Endothelial cell of umbilical vein (primary cell): ENCODE measurements around the gene ABT1. TPM values are rescaled to one million over a fixed set of nuclear protein-coding genes. Genes with fewer than 3 reads are reported as not detected.
A peak's percentile ranks its signal among the peaks of the same experiment; 100 is the strongest.

Experiments
- BruUV-seq: library from RNA; stranded (reverse); fragments of 400-500 nt; replicated peaks from 2 replicates; lab custom pipeline; 2021; lab: Mats Ljungman, UMichigan
- CTCF ChIA-PET: fragments of 300-600, 350-600 bp; sonication (Branson Sonifier 250); formaldehyde crosslinking; loops from one replicate; lab custom pipeline; 2021; ENCODE audit warnings: antibody characterized with exemption, inconsistent platforms; lab: Charles Lee
- POLR2A ChIA-PET: fragments of 300-600, 350-600 bp; sonication (Branson Sonifier 250); formaldehyde crosslinking; loops from one replicate; lab custom pipeline; 2021; ENCODE audit warnings: antibody characterized with exemption, inconsistent platforms; lab: Charles Lee
- DNase-seq: peaks from one replicate; pipeline ENCODE4 v3.0.0-alpha.2; 2011; ENCODE audit warnings: low read depth, low spot score
- FAIRE-seq: peaks from 2 replicates; lab custom pipeline; 2011; peaks lifted over from hg19 to GRCh38; lab: Jason Lieb, UNC
- H2AFZ ChIP-seq: 2 replicates; pipeline ENCODE4 v1.6.0; 2012; ENCODE audit warnings: low read depth, low read length, control low read depth, inconsistent platforms
- H3K27ac ChIP-seq: 2 replicates; pipeline ENCODE4 v1.5.1; 2011; ENCODE audit warnings: low read depth, mild to moderate bottlenecking, control low read depth, low read length, moderate library complexity; ENCODE audit not compliant: insufficient read depth
- H3K27me3 ChIP-seq, 2 experiments: 2 replicates each; pipeline versions ENCODE4 v1.6.0 to v1.6.1; 2011; ENCODE audit warnings: low read length in 2 of 2, mixed read lengths in 1 of 2; ENCODE audit not compliant: control insufficient read depth in 2 of 2, insufficient read depth in 2 of 2
- H3K36me3 ChIP-seq, 2 experiments: 2 replicates in 1 of 2; 3 replicates in 1 of 2; pipeline ENCODE4 v1.5.1; 2011; ENCODE audit warnings: low read length in 2 of 2, mild to moderate bottlenecking in 1 of 2, moderate library complexity in 1 of 2; ENCODE audit not compliant: control insufficient read depth in 2 of 2, insufficient read depth in 2 of 2; ENCODE audit errors: extremely low read depth in 1 of 2
- H3K4me1 ChIP-seq: 3 replicates; pipeline ENCODE4 v1.5.1; 2011; ENCODE audit warnings: mild to moderate bottlenecking, low read length; ENCODE audit not compliant: control insufficient read depth, insufficient read depth; ENCODE audit errors: extremely low read depth
- H3K4me2 ChIP-seq: 2 replicates; pipeline ENCODE4 v1.6.1; 2011; ENCODE audit warnings: low read length, control low read depth, mixed read lengths; ENCODE audit not compliant: insufficient read depth
- H3K4me3 ChIP-seq, 3 experiments: fragments of 200-600 bp in 1 of 3; sonication (generic), shearing (Covaris generic) in 1 of 3; replicated peaks in 1 of 3; 2 replicates each; pipeline ENCODE4 v1.5.1; 2011 to 2016; ENCODE audit warnings: control low read depth in 3 of 3, low read length in 3 of 3, mild to moderate bottlenecking in 2 of 3, inconsistent platforms in 1 of 3, low read depth in 1 of 3, moderate library complexity in 1 of 3; ENCODE audit not compliant: insufficient read depth in 1 of 3
- H3K79me2 ChIP-seq: 2 replicates; pipeline ENCODE4 v1.6.0; 2012; ENCODE audit warnings: low read length, inconsistent platforms; ENCODE audit not compliant: control insufficient read depth, insufficient read depth
- H3K9ac ChIP-seq: replicated peaks from 2 replicates; pipeline ENCODE3; 2011; ENCODE audit warnings: low read length, control low read depth; ENCODE audit not compliant: insufficient read depth; ENCODE audit errors: extremely low read depth
- H3K9me1 ChIP-seq: replicated peaks from 3 replicates; pipeline ENCODE4 v1.6.0; 2011; ENCODE audit warnings: mild to moderate bottlenecking, low read length; ENCODE audit not compliant: control insufficient read depth, insufficient read depth; ENCODE audit errors: extremely low read depth
- H3K9me3 ChIP-seq: replicated peaks from 2 replicates; pipeline ENCODE4 v1.5.1; 2012; ENCODE audit warnings: low read length, inconsistent platforms; ENCODE audit not compliant: control insufficient read depth, insufficient read depth
- H4K20me1 ChIP-seq: replicated peaks from 2 replicates; pipeline ENCODE3; 2011; ENCODE audit warnings: mild to moderate bottlenecking, low read length; ENCODE audit not compliant: control insufficient read depth, insufficient read depth; ENCODE audit errors: extremely low read depth
- EZH2 ChIP-seq: IDR thresholded peaks from 2 replicates; pipeline ENCODE4 v1.6.1; 2012; ENCODE audit warnings: borderline replicate concordance, low read depth, mild to moderate bottlenecking, moderate library complexity, low read length, inconsistent platforms; ENCODE audit not compliant: severe bottlenecking
- FOS ChIP-seq: IDR thresholded peaks from 2 replicates; pipeline ENCODE4 v1.6.1; 2011; ENCODE audit warnings: mild to moderate bottlenecking, low read length, moderate library complexity, borderline replicate concordance; ENCODE audit not compliant: insufficient read depth
- GATA2 ChIP-seq: IDR thresholded peaks from 2 replicates; pipeline ENCODE4 v1.7.0; 2011; ENCODE audit warnings: low read depth, mild to moderate bottlenecking, moderate library complexity, mixed read lengths, low read length; ENCODE audit not compliant: insufficient read length, insufficient read depth
- JUN ChIP-seq: IDR thresholded peaks from 2 replicates; pipeline ENCODE4 v1.6.1; 2011; ENCODE audit warnings: borderline replicate concordance, low read depth; ENCODE audit not compliant: insufficient read length, insufficient read depth
- MAX ChIP-seq: IDR thresholded peaks from 2 replicates; pipeline ENCODE4 v1.6.1; 2011; ENCODE audit not compliant: insufficient read depth, insufficient read length
- MYC ChIP-seq: IDR thresholded peaks from one replicate; pipeline ENCODE4 v1.6.1; 2011; ENCODE audit warnings: mild to moderate bottlenecking, low read depth, low read length
- POLR2A ChIP-seq: IDR thresholded peaks from 2 replicates; pipeline ENCODE4 v1.6.1; 2012; ENCODE audit warnings: low read depth, mild to moderate bottlenecking, control low read depth, low read length
- POLR2AphosphoS5 ChIP-seq: IDR thresholded peaks from 2 replicates; pipeline ENCODE4 v1.6.1; 2012; ENCODE audit warnings: low read depth, mild to moderate bottlenecking, control low read depth, low read length, moderate library complexity; ENCODE audit not compliant: insufficient read depth
- dilution Hi-C: fragments of 300-500 bp; cut with MboI; formaldehyde crosslinking; loops from one replicate; pipeline ENCODE4 v1.15.0; 2019; ENCODE audit warnings: low sequenced_read_pairs; ENCODE audit not compliant: extremely low pct_ligation_motif_present
- intact Hi-C: fragments of 100-400 bp; cut with micrococcal nuclease; formaldehyde crosslinking; loops from one replicate; pipeline ENCODE4 v1.10.0; 2022
- polyA plus RNA-seq, 4 experiments: library from polyadenylated mRNA; depleted of rRNA in 3 of 4; stranded (reverse) in 3 of 4; unstranded in 1 of 4; fragments of >200 nt; gene quantifications; 2 replicates each; pipeline versions ENCODE4 v1.2.1 to v1.2.3, GENCODE V29; 2011 to 2012; ENCODE audit warnings: missing spikeins in 1 of 4
- total RNA-seq: library from RNA; stranded (reverse); gene quantifications from 2 replicates; pipeline ENCODE4 v1.2.3, GENCODE V29; 2021
- TF ChIP-seq, protein P1 (sequence below), 2 donors: IDR thresholded peaks; 1 replicate in 1 of 2; 2 replicates in 1 of 2; pipeline ENCODE4 v1.5.1; 2011; ENCODE audit warnings: low read length in 2 of 2, mild to moderate bottlenecking in 2 of 2, moderate library complexity in 2 of 2, control low read depth in 1 of 2, inconsistent platforms in 1 of 2, low read depth in 1 of 2; ENCODE audit not compliant: insufficient read depth in 1 of 2; ENCODE audit errors: extremely low read depth in 1 of 2

Gene ABT1
- total and polyA plus RNA-seq, 2 donors (not counting 3 experiments of a cell fraction or from before 2014, with no cell fraction given) = 20.1 to 22.2 TPM

DNA sequence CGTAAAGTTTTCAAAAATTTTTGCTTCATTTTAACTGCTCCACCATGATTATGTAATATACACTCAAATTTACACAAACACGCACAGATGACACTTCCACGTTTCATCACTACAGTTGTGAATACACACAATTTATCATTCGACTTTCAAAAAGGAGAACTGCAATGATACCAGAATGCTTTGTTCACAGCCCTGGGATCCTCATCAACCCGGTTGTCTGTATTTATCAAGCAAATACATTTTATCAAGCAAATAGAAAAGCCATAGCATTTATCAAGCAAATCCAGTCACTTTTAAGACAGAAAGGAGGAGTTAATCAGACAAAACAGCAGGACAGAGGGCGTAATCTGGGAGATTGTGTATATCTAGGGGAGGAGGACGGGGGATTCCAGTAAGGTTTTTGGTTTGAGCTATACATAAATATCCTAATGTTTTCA, 20.3 kb upstream of the ABT1 start:
- H2AFZ ChIP-seq = no peak overlapping the region
- no peak for FAIRE-seq
- peak; percentile 8 for DNase-seq
- no peaks in the 10 kb centered on the region for H3K79me2 ChIP-seq
- peaks cover 6 to 9% of the 10 kb centered on the region in 2 experiments for H3K27me3 ChIP-seq
- H3K9me1 ChIP-seq = no peaks in the 10 kb centered on the region
- no peak overlapping the region for H3K27ac ChIP-seq
- no TSS peak for BruUV-seq
- H3K36me3 ChIP-seq = no peaks in the 10 kb centered on the region
- POLR2A ChIA-PET = no interaction called here
- H3K4me2 ChIP-seq = peak overlapping the region; percentile 79
- peaks cover 10% of the 10 kb centered on the region for H3K4me1 ChIP-seq
- H4K20me1 ChIP-seq = no peaks in the 10 kb centered on the region
- CTCF ChIA-PET = interaction anchor here (0.9 to 14.8 kb wide), 6 partner anchors 13 to 503 kb away, joined by 3 to 359 read pairs (median 4); partner anchors contain the start of gene ABT1
- H3K9me3 ChIP-seq = no peaks in the 10 kb centered on the region
- peak overlapping the region in 1 of 3 experiments; percentile 57 for H3K4me3 ChIP-seq
- no peak for TF ChIP-seq MYC
- TF ChIP-seq, protein P1, sequence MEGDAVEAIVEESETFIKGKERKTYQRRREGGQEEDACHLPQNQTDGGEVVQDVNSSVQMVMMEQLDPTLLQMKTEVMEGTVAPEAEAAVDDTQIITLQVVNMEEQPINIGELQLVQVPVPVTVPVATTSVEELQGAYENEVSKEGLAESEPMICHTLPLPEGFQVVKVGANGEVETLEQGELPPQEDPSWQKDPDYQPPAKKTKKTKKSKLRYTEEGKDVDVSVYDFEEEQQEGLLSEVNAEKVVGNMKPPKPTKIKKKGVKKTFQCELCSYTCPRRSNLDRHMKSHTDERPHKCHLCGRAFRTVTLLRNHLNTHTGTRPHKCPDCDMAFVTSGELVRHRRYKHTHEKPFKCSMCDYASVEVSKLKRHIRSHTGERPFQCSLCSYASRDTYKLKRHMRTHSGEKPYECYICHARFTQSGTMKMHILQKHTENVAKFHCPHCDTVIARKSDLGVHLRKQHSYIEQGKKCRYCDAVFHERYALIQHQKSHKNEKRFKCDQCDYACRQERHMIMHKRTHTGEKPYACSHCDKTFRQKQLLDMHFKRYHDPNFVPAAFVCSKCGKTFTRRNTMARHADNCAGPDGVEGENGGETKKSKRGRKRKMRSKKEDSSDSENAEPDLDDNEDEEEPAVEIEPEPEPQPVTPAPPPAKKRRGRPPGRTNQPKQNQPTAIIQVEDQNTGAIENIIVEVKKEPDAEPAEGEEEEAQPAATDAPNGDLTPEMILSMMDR (IDR thresholded peaks at IDR 0.05; ENCODE audit: extremely low read depth in 1 of 2, insufficient read depth in 1 of 2, low read depth in 1 of 2, low read length in 2 of 2) = no peak
- no peak for TF ChIP-seq EZH2
- TF ChIP-seq MAX = no peak
- TF ChIP-seq POLR2AphosphoS5 = no peak
- no peak for TF ChIP-seq FOS
- no peak for TF ChIP-seq JUN
- no peak for TF ChIP-seq GATA2
- TF ChIP-seq POLR2A = no peak
- no peak overlapping the region for H3K9ac ChIP-seq
- dilution Hi-C loops (no loop called here), intact Hi-C loops (loop anchor here (10.0 kb wide), 1 partner anchor 898 kb away; the partner anchor contains the start of gene ZNF184)
